Mucosa of descending colon (tissue), 3 donors: ENCODE results near the gene KLHDC10. TPM values are rescaled to one million over a fixed set of nuclear protein-coding genes. Genes with fewer than 3 reads are reported as not detected.
A peak's percentile ranks its signal among the peaks of the same experiment; 100 is the strongest.

ENCODE experiments used
- ATAC-seq: fragments of 200-7000 bp; cut with Tn5 transposase; one replicate; pipeline ENCODE4 v1.9.1; 2020; ENCODE audit warnings: mild to moderate bottlenecking, moderate library complexity
- DNase-seq, 3 donors: peaks; one replicate each; pipeline ENCODE4 v3.0.0-alpha.2; 2020
- H3K36me3 ChIP-seq: fragments of 200-600 bp; one replicate; pipeline ENCODE4 v1.8.0; 2021; ENCODE audit warnings: low read depth, mild to moderate bottlenecking
- H3K4me1 ChIP-seq: fragments of 200-600 bp; one replicate; pipeline ENCODE4 v1.8.0; 2021; ENCODE audit warnings: low read depth, mild to moderate bottlenecking
- H3K4me3 ChIP-seq: fragments of 200-600 bp; one replicate; pipeline ENCODE4 v1.8.0; 2021; ENCODE audit warnings: mild to moderate bottlenecking
- H3K9me3 ChIP-seq: fragments of 200-600 bp; one replicate; pipeline ENCODE4 v1.8.0; 2021; ENCODE audit warnings: mild to moderate bottlenecking
- intact Hi-C, 2 donors: fragments of 100-400 bp; cut with DNase I in 1 of 2; cut with micrococcal nuclease in 1 of 2; formaldehyde crosslinking; loops; one replicate each; pipeline versions ENCODE4 v1.11.0 to v1.11.1; 2022; cut with DNase I, micrococcal nuclease
- total RNA-seq, 3 donors: library from RNA; stranded (reverse); fragmentation: NEBNext Ultra II Directional in 2 of 3; extraction: Animal tissue kit (Norgen Biotek cat#: 25700) in 2 of 3; gene quantifications; one replicate each; pipeline versions ENCODE4 v1.2.1 to v1.2.4, GENCODE V29; 2021 to 2023
- TF ChIP-seq, protein P1 (sequence below): fragments of 200-600 bp; IDR thresholded peaks from one replicate; pipeline ENCODE4 v1.8.0; 2022; ENCODE audit warnings: antibody characterized with exemption, mild to moderate bottlenecking
- donor health status: DM: no; HTN: no; CAD: no; lungs with moderate emphysema.
- donor health status: DM: no; HTN: no; CAD: no.
- donor health status: DM: no; HTN: yes; CAD: no.

The KLHDC10 gene
- total RNA-seq, 3 donors from 2014 or later, result 30.1 to 36.2 (median 34.1) TPM

GRCh38 chr7:130087364-130087763 lies 17.0 kb downstream of the KLHDC10 start:
- no peaks in the 10 kb centered on the region for H3K36me3 ChIP-seq
- H3K9me3 ChIP-seq, result no peaks in the 10 kb centered on the region
- intact Hi-C loops, result no loop called here
- TF ChIP-seq, protein P1, sequence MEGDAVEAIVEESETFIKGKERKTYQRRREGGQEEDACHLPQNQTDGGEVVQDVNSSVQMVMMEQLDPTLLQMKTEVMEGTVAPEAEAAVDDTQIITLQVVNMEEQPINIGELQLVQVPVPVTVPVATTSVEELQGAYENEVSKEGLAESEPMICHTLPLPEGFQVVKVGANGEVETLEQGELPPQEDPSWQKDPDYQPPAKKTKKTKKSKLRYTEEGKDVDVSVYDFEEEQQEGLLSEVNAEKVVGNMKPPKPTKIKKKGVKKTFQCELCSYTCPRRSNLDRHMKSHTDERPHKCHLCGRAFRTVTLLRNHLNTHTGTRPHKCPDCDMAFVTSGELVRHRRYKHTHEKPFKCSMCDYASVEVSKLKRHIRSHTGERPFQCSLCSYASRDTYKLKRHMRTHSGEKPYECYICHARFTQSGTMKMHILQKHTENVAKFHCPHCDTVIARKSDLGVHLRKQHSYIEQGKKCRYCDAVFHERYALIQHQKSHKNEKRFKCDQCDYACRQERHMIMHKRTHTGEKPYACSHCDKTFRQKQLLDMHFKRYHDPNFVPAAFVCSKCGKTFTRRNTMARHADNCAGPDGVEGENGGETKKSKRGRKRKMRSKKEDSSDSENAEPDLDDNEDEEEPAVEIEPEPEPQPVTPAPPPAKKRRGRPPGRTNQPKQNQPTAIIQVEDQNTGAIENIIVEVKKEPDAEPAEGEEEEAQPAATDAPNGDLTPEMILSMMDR, result no peak
- no peak overlapping the region for H3K4me3 ChIP-seq
- DNase-seq (no peak), ATAC-seq (no peak)
- peaks cover 1% of the 10 kb centered on the region for H3K4me1 ChIP-seq

DNA sequence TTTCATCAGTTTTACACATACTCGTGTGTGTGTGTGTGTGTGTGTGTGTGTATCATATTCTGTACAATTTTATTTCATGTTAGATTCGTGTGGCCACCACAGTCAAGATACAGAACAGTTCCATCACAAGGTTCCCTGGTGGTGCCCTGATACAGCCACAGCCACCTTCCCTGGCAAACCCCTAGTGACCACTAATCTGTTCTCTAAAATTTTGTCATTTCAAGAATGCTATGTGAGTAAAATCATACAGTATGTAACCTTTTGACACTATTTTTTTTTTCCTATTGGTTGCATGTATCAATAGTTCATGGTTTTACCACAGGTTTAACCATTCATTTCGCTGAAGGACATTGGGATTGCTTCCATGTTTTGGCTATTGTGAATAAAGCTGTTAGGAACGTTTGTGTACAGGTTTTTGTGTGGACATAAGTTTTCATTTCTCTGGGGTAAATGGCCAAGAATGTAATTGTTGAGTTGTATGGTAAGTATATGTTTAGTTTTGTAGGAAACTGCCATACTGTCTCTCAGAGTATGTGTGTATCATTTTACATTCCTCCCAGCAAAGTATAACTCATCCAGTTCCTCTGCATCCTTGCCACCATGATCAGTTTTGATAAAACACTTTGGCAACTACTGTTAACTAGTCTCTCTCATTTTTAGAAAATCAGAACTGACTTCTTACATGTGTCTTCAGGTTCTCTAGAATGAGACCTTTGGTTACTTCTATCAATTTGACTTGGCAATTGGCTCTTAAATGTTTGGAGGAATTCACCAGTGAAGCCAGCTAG lies 20.6 kb downstream of the KLHDC10 start:
- intact Hi-C loops, result no loop called here
- no peak overlapping the region for H3K4me3 ChIP-seq
- H3K36me3 ChIP-seq, result no peaks in the 10 kb centered on the region
- peaks cover 6% of the 10 kb centered on the region for H3K4me1 ChIP-seq
- TF ChIP-seq, protein P1, result no peak
- no peaks in the 10 kb centered on the region for H3K9me3 ChIP-seq
- DNase-seq, result no peak
- no peak for ATAC-seq

- H3K36me3 ChIP-seq, result no peaks in the 10 kb centered on the region
These were observed 21.7 kb downstream of the KLHDC10 start for GRCh38 chr7:130091999-130092398.

DNA sequence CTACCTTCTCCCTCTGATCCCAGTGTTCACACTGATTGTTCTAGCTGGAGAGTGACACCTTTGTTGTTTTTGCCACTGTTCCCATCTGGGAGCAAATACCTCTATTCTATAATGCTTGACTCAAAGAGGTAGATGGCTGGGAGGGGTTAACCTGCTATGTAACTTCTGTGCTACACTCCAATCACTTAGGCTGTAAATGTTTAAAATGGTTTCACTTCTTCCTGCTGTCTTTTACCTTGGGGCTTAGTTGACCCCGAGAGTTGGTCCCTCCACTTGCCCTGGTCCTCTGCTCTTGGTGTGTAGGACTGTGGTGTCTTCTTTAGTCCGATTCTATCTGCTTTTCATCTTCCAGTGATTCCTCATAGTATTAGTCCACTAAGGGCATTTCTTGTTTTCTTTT lies 22.3 kb downstream of the KLHDC10 start:
- Histone ChIP-seq H3K4me1 (peaks cover 6% of the 10 kb centered on the region), H3K4me3 (no peak overlapping the region), H3K36me3 (no peaks in the 10 kb centered on the region), H3K9me3 (no peaks in the 10 kb centered on the region)
- DNase-seq (no peak), ATAC-seq (peak; percentile 31)
- TF ChIP-seq, protein P1, result no peak
- intact Hi-C loops, result no loop called here

More at GRCh38 chr7:130091999-130092398, 21.7 kb downstream of the KLHDC10 start:
- H3K4me1 ChIP-seq, result peaks cover 6% of the 10 kb centered on the region
- H3K9me3 ChIP-seq, result no peaks in the 10 kb centered on the region
- ATAC-seq, result no peak
- DNase-seq, result no peak
- no peak overlapping the region for H3K4me3 ChIP-seq
- TF ChIP-seq, protein P1, result no peak
- intact Hi-C loops, result no loop called here

DNA sequence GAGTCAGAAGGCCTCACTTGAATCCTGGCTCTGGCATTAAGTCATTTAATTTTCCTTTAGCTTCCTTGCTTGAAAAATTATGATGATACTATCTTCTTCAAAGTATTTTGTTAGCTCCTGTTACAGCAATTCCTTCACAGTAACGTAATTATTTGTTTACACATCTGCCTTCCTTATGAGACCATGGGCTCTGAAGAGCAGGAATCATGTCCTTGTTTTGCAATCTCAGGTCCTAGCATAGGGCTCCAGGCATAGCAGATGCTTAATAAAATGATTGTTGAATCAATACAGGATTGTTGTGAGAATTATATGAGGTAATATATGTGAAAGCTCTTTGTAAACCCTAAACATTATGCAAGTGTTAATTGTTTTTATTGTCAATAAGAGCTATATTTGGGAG lies 25.5 kb downstream of the KLHDC10 start:
- ATAC-seq, result no peak
- H3K4me1 ChIP-seq, result peaks cover 6% of the 10 kb centered on the region
- no peaks in the 10 kb centered on the region for H3K9me3 ChIP-seq
- no peaks in the 10 kb centered on the region for H3K36me3 ChIP-seq
- no peak for DNase-seq
- TF ChIP-seq, protein P1, result no peak
- intact Hi-C loops, result no loop called here
- no peak overlapping the region for H3K4me3 ChIP-seq
